ENCODE measurements around the gene APOBEC3B. TPM values are rescaled to one million over a fixed set of nuclear protein-coding genes. Genes with fewer than 3 reads are reported as not detected.

APOBEC3B gene
- 2.2 and 6.0 TPM in 2 replicates for total RNA-seq

DNA sequence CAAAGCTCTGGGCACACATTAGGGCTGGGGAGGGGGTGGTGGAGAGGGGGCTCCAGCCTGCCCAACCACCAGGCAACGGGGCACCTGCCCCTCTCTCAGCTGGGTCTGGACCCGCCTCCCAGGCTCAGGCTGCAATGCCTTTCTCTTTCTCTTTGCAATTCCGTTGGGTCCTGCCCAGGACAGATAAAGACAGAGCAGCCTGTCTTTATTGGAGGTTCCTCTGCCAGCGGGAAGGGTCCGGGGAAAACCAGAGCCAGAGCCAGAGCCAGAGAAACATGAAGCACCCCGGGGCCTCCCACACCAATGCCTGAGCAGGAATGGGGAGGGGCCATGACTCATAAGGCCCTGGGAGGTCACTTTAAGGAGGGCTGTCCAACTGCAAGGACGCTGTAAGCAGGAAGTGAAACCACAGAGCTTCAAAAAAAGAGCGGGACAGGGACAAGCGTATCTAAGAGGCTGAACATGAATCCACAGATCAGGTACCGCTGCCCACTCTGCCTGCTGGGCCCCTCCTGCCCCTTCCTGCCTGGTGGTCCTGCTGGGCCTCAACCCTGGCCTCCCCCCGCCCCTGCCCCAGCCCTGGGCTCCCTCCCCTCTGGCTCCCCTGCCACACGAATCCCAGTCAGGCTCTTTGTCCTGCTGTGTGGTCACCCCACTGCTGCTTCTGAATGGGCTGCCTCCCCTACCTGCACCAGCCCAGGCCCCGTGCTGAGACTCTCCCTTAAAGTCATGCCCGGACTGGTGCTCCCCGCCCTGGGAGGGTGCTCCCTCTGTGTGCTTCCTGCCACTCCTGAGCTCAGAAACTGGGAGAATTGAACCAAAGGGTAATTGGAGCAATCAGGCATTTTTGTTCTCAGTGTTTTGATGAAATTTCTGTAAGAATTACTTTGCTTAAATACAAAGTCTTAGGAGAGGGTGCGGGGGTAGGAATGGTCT is at the start of gene APOBEC3B:
APOBEC3B (plus strand) TSS at position 356 of the 936 bp plus-strand sequence; CDS start at position 463, 107 bp downstream.

DNA sequence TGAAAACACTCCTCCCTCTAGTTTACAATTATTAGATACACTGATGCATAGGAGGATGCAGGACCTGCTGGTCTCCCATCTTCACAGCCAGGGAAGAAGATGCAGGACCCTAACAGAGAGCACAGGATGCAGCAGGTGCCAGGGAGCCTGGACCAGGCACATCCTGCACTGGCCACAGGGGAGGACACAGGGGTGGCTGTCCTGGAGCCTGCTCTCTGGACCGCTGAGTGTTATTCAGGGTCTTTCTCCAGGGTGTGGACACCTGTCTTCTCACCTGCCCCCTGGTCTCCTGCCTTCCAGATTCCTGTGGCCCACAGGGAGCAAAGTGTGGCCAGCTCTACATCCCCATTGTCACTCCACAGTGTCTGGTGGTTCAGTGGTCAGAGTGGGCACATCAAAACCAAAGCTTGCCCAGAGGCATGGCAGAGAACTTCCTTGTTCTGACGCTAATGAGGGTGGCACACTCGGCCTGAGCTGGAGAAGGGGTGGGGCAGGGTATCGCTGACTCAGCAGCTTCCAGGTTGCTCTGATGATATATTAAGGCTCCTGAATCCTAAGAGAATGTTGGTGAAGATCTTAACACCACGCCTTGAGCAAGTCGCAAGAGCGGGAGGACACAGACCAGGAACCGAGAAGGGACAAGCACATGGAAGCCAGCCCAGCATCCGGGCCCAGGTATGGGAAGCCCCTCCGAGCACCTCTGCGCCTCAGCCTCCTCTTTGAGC is 24.9 kb upstream of the APOBEC3B start, which contains the start of gene APOBEC3A:
APOBEC3A (plus strand) TSS at position 564 of the 725 bp plus-strand sequence; CDS start at position 647, 83 bp downstream.

GRCh38 chr22:39013942-39014722 is 32.0 kb downstream of the APOBEC3B start, which contains the start of gene APOBEC3C:
Gene APOBEC3C, plus strand, starts transcription at chr22:39014257. Its CDS starts 106 bp downstream, at chr22:39014363.

DNA sequence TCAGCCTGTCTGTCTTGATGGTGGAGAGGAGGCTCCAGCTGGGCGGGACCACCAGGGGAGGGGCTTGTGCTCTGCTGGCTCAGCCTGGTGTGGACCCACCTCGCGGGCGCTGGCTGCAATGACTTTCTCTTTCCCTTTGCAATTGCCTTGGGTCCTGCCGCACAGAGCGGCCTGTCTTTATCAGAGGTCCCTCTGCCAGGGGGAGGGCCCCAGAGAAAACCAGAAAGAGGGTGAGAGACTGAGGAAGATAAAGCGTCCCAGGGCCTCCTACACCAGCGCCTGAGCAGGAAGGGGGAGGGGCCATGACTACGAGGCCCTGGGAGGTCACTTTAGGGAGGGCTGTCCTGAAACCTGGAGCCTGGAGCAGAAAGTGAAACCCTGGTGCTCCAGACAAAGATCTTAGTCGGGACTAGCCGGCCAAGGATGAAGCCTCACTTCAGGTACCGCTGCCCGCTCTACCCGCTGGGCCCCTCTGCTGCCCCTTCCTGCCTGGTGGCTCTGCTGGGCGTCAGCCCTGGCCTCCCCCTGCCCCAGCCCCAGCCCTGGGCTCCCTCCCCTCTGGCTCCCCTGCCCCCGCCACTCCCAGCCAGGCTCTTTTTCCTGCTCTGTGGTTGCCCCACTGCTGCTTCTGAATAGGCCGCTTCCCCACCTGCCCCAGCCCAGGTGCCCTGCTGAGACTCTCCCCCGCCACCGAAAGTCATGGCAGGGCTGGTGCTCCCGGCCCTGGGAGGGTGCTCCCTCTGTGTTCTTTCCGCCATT is 58.6 kb downstream of the APOBEC3B start, which contains the start of gene APOBEC3F:
APOBEC3F (plus strand) TSS at position 327 of the 759 bp plus-strand sequence; CDS start at position 424, 97 bp downstream.

Other genes with a start within 250 kb of the APOBEC3B start
- 60.5 and 69.3 TPM in 2 replicates for gene SUN2, start 226.3 kb upstream of the APOBEC3B start, total RNA-seq
- 9.9 and 13.9 TPM in 2 replicates for gene DNAL4, start 188.2 kb upstream of the APOBEC3B start, total RNA-seq
- gene NPTXR, start 138.3 kb upstream of the APOBEC3B start, total RNA-seq: 0.54 and 1.5 TPM in 2 replicates
- gene CBX6, start 110.1 kb upstream of the APOBEC3B start, total RNA-seq: 37.2 and 41.0 TPM in 2 replicates
- gene APOBEC3A, start 24.7 kb upstream of the APOBEC3B start, total RNA-seq: not detected in 2 replicates
- 17.1 and 19.0 TPM in 2 replicates for gene APOBEC3C, start 31.9 kb downstream of the APOBEC3B start, total RNA-seq
- gene APOBEC3D, start 38.8 kb downstream of the APOBEC3B start, total RNA-seq: 0.16 and 1.4 TPM in 2 replicates
- gene APOBEC3F, start 58.5 kb downstream of the APOBEC3B start, total RNA-seq: 1.4 and 2.8 TPM in 2 replicates
- gene APOBEC3G, start 94.9 kb downstream of the APOBEC3B start, total RNA-seq: 5.6 and 10.7 TPM in 2 replicates
- not detected in 2 replicates for gene APOBEC3H, start 114.9 kb downstream of the APOBEC3B start, total RNA-seq
- 2.3 and 2.4 TPM in 2 replicates for gene CBX7, start 170.3 kb downstream of the APOBEC3B start, total RNA-seq